GM18870 (cell line): ENCODE data around the gene OR5AU1.

ENCODE experiments used
- ATAC-seq: cut with Tn5 transposase; IDR thresholded peaks from one replicate; pipeline ENCODE4 v1.9.1; 2021; ENCODE audit warnings: moderate library complexity; ENCODE audit not compliant: unreplicated experiment

OR5AU1 gene

GRCh38 chr14:21108791-21109190 lies 47.1 kb downstream of the OR5AU1 start:
- no peak for ATAC-seq

GRCh38 chr14:21107283-21107800 lies 48.5 kb downstream of the OR5AU1 start:
- no peak for ATAC-seq

GRCh38 chr14:21106498-21107282 lies 49.2 kb downstream of the OR5AU1 start:
- no peak for ATAC-seq

GRCh38 chr14:21106176-21106497 lies 49.7 kb downstream of the OR5AU1 start:
- ATAC-seq: no peak

- no peak for ATAC-seq
Observed at GRCh38 chr14:21105095-21105494, 50.8 kb downstream of the OR5AU1 start.
